WERI-Rb-1 (cell line): ENCODE measurements around the gene MAL.

Source experiments
- DNase-seq: peaks from one replicate; pipeline ENCODE4 v3.0.0-alpha.2; 2020
- H3K27ac ChIP-seq: fragments of 250-450 bp; sonication (Bioruptor Pico); 2 replicates; pipeline ENCODE4 v1.5.1; 2020; ENCODE audit warnings: mild to moderate bottlenecking, moderate library complexity
- H3K27me3 ChIP-seq: fragments of 250-450 bp; sonication (Bioruptor Pico); 2 replicates; pipeline ENCODE4 v1.5.1; 2021; ENCODE audit warnings: mild to moderate bottlenecking, low read depth, moderate library complexity; ENCODE audit not compliant: insufficient read depth, severe bottlenecking
- H3K36me3 ChIP-seq: fragments of 250-450 bp; sonication (Bioruptor Pico); 2 replicates; pipeline ENCODE4 v1.5.1; 2020; ENCODE audit warnings: mild to moderate bottlenecking, moderate library complexity
- H3K4me3 ChIP-seq: 2 replicates; pipeline ENCODE4 v1.5.1; 2011; ENCODE audit warnings: low read depth, mild to moderate bottlenecking, control low read depth, low read length
- H3K9me3 ChIP-seq: fragments of 250-450 bp; sonication (Bioruptor Pico); 2 replicates; pipeline ENCODE4 v1.5.1; 2021; ENCODE audit warnings: mild to moderate bottlenecking, moderate library complexity; ENCODE audit not compliant: severe bottlenecking
- CTCF ChIP-seq: IDR thresholded peaks from 2 replicates; pipeline ENCODE4 v1.5.1; 2011; ENCODE audit warnings: low read depth, mild to moderate bottlenecking, control low read depth, inconsistent platforms, low read length

The MAL gene

DNA sequence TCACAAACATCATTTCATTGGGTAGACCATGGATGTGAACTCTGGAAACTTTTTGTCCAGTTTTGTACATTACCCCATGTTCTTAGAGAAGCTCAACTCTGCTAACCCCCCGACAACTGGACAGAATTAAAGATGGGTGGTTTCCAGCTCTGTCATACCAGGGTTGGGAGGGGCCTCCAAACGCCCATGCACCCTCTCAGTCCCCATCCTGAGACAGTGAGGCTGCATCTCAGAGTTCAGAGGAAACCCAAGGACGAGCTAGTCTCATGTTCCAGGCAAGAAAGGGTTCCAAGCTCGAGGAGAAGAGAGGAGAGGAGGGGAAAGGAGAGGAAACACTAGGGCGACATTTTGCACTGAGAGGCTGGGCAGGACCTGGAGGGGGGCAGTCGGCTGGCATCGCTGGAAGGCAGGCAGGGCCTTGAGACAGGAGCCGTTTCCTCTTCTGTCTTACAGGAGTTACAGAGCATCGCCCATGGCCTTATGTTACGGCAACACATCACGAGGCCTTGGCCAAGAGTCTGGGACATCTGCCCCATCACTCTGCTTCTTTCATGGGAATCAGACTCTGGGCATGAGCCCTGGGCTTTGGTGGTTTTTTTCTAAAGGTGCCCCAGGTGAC, 16.4 kb downstream of the MAL start:
- H3K27me3 ChIP-seq = no peaks in the 10 kb centered on the region
- DNase-seq = no peak
- no peak for TF ChIP-seq CTCF
- no peaks in the 10 kb centered on the region for H3K9me3 ChIP-seq
- H3K4me3 ChIP-seq = no peak overlapping the region
- H3K36me3 ChIP-seq = no peaks in the 10 kb centered on the region
- no peak overlapping the region for H3K27ac ChIP-seq

GRCh38 chr2:95042472-95043271, 17.2 kb downstream of the MAL start:
- no peaks in the 10 kb centered on the region for H3K27me3 ChIP-seq
- no peak for DNase-seq
- no peaks in the 10 kb centered on the region for H3K9me3 ChIP-seq
- no peak overlapping the region for H3K27ac ChIP-seq
- H3K36me3 ChIP-seq = no peaks in the 10 kb centered on the region
- TF ChIP-seq CTCF = 0 out of 2 replicates have a peak, but pooled peaks have one; percentile 8
- H3K4me3 ChIP-seq = no peak overlapping the region

- no peaks in the 10 kb centered on the region for H3K9me3 ChIP-seq
- no peak overlapping the region for H3K4me3 ChIP-seq
- no peaks in the 10 kb centered on the region for H3K27me3 ChIP-seq
- TF ChIP-seq CTCF = no peak
- H3K36me3 ChIP-seq = no peaks in the 10 kb centered on the region
- DNase-seq = no peak
- no peak overlapping the region for H3K27ac ChIP-seq
Observed at GRCh38 chr2:95043300-95044093, 18.0 kb downstream of the MAL start.

DNA sequence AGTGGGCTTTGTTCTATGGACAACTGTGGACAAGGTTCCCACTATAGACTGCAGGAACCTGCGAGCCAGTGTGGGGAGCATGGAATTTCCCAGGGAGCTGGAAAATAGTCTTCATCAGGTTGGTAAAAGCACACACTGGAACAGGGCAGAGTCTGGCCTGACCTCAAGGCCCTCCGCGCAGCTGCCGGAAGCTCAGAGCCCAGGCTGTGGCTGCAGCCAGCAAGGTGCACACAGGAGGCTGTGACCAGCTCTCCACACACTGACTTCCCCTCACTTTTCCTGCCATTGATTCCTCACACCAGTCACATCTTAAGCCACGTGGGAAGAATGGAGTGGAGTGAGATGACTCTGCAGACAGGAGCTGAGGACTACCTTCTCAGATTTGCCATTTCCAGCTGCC, 19.1 kb downstream of the MAL start:
- Histone ChIP-seq H3K27me3 (no peaks in the 10 kb centered on the region), H3K27ac (no peak overlapping the region), H3K4me3 (no peak overlapping the region), H3K9me3 (no peaks in the 10 kb centered on the region), H3K36me3 (no peaks in the 10 kb centered on the region)
- no peak for TF ChIP-seq CTCF
- DNase-seq = no peak

DNA sequence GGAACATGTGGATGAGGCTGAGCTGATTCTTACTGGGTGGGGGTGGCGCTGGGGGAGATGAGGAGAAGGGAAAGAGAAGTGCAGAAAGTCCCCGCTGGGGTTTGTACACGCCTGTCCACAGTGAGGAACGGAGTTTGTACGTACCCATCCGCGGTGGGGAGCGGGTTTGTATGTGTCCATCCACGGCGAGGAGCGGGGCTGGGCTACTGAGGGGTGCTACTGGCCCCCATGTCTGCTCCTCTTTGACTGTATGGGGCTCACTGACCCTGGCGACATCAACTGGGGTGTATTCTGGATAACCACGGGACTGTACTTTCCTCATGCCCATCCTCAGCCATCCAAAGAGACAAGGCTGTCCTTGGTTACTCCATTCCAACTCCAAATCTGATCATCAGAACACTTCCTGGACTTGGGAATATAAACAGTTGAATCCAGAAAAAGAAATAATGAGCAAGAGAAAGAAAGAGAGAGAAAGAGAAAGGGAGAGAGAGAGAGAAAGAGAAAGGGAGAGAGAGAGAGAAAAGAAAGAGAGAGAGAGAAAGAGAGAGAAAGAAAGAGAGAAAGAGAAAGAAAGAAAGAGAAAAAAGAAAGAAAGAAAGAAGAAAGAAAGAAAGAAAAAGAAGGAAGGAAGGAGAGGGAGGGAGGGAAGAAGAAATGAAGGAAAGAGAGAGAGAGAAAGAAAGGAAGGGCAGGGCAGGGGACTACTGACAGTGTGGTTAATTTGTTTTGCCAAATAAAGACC, 21.0 kb downstream of the MAL start:
- Histone ChIP-seq H3K27me3 (no peaks in the 10 kb centered on the region), H3K9me3 (no peaks in the 10 kb centered on the region), H3K36me3 (no peaks in the 10 kb centered on the region), H3K4me3 (no peak overlapping the region), H3K27ac (no peak overlapping the region)
- TF ChIP-seq CTCF = no peak
- no peak for DNase-seq
